WTC11 (cell line): ENCODE data around the gene SLC24A3. TPM values are rescaled to one million over a fixed set of nuclear protein-coding genes. Genes with fewer than 3 reads are reported as not detected.

Experiments
- ATAC-seq: fragments of 200-7000 bp; cut with Tn5 transposase; 2 replicates; pipeline ENCODE4 v1.10.0; 2021; ENCODE audit warnings: mild to moderate bottlenecking, moderate library complexity
- CTCF ChIA-PET: fragments of 300-600 bp; sonication (Branson Sonifier 250); formaldehyde crosslinking; loops from one replicate; lab custom pipeline; 2021; ENCODE audit warnings: antibody characterized with exemption; lab: Charles Lee
- POLR2A ChIA-PET: fragments of 350-600 bp; sonication (Branson Sonifier 250); formaldehyde crosslinking; loops from one replicate; lab custom pipeline; 2021; ENCODE audit warnings: antibody characterized with exemption; lab: Charles Lee
- DNase-seq: peaks from one replicate; pipeline ENCODE4 v3.0.0; 2021; ENCODE audit warnings: low spot score
- H3K27ac Mint-ChIP-seq: 2 replicates; pipeline ENCODE4 v1.8.0; 2021; ENCODE audit warnings: mixed read lengths
- H3K27me3 Mint-ChIP-seq: 2 replicates; pipeline ENCODE4 v1.8.0; 2021; ENCODE audit warnings: low read depth, mild to moderate bottlenecking, moderate library complexity, mixed read lengths
- H3K36me3 Mint-ChIP-seq: 2 replicates; pipeline ENCODE4 v1.8.0; 2021; ENCODE audit warnings: mixed read lengths
- H3K4me1 Mint-ChIP-seq: 2 replicates; pipeline ENCODE4 v1.8.0; 2022; ENCODE audit warnings: mixed read lengths
- H3K4me3 Mint-ChIP-seq: 2 replicates; pipeline ENCODE4 v1.8.0; 2021; ENCODE audit warnings: mild to moderate bottlenecking, moderate library complexity, mixed read lengths
- H3K9me3 Mint-ChIP-seq: 2 replicates; pipeline ENCODE4 v1.8.0; 2021; ENCODE audit warnings: mixed read lengths
- ATF6 ChIP-seq: sonication (generic); formaldehyde crosslinking; IDR thresholded peaks from 2 replicates; pipeline ENCODE4 v1.8.1; 2023; ENCODE audit warnings: mild to moderate bottlenecking, missing genetic modification reagents
- CREM ChIP-seq: sonication (generic); formaldehyde crosslinking; IDR thresholded peaks from 2 replicates; pipeline ENCODE4 v1.8.1; 2022; ENCODE audit warnings: mild to moderate bottlenecking, missing genetic modification reagents, moderate library complexity
- CTCF ChIP-seq: fragments of 200-600 bp; IDR thresholded peaks from 2 replicates; pipeline ENCODE4 v1.8.0; 2022; ENCODE audit warnings: antibody characterized with exemption
- E2F1 ChIP-seq: sonication (generic); formaldehyde crosslinking; IDR thresholded peaks from 2 replicates; pipeline ENCODE4 v1.8.0; 2022; ENCODE audit warnings: mild to moderate bottlenecking, missing genetic modification reagents
- E2F4 ChIP-seq: sonication (generic); formaldehyde crosslinking; IDR thresholded peaks from 2 replicates; pipeline ENCODE4 v1.8.1; 2022; ENCODE audit warnings: low read depth, mild to moderate bottlenecking, moderate library complexity, missing genetic modification reagents, borderline replicate concordance
- E2F5 ChIP-seq: sonication (generic); formaldehyde crosslinking; IDR thresholded peaks from 2 replicates; pipeline ENCODE4 v1.8.1; 2022; ENCODE audit warnings: mild to moderate bottlenecking, moderate library complexity, missing genetic modification reagents
- FOXP1 ChIP-seq: sonication (generic); formaldehyde crosslinking; IDR thresholded peaks from 2 replicates; pipeline ENCODE4 v1.8.0; 2022; ENCODE audit warnings: missing genetic modification reagents, mild to moderate bottlenecking, moderate library complexity, borderline replicate concordance
- GRHL2 ChIP-seq: fragments of 250-450 bp; sonication (Bioruptor Pico); IDR thresholded peaks from 2 replicates; pipeline ENCODE4 v1.8.0; 2022; ENCODE audit warnings: mild to moderate bottlenecking, moderate library complexity; ENCODE audit not compliant: insufficient replicate concordance, severe bottlenecking
- JUN ChIP-seq: sonication (generic); formaldehyde crosslinking; IDR thresholded peaks from 2 replicates; pipeline ENCODE4 v1.8.0; 2023; ENCODE audit warnings: mild to moderate bottlenecking, missing genetic modification reagents
- OVOL2 ChIP-seq: fragments of 250-450 bp; sonication (Bioruptor Pico); IDR thresholded peaks from 2 replicates; pipeline ENCODE4 v1.9.0; 2021; ENCODE audit warnings: mild to moderate bottlenecking, borderline replicate concordance
- PREB ChIP-seq: sonication (generic); formaldehyde crosslinking; IDR thresholded peaks from 2 replicates; pipeline ENCODE4 v1.8.1; 2022; ENCODE audit warnings: mild to moderate bottlenecking, missing genetic modification reagents, moderate library complexity, borderline replicate concordance
- SMAD3 ChIP-seq: sonication (generic); formaldehyde crosslinking; IDR thresholded peaks from 2 replicates; pipeline ENCODE4 v1.8.0; 2022; ENCODE audit warnings: missing genetic modification reagents, mild to moderate bottlenecking, borderline replicate concordance
- USF2 ChIP-seq: sonication (generic); formaldehyde crosslinking; IDR thresholded peaks from 2 replicates; pipeline ENCODE4 v1.8.1; 2023; ENCODE audit warnings: mild to moderate bottlenecking, missing genetic modification reagents, moderate library complexity
- ZNF219 ChIP-seq: sonication (generic); formaldehyde crosslinking; IDR thresholded peaks from 2 replicates; pipeline ENCODE4 v1.8.0; 2023; ENCODE audit warnings: missing genetic modification reagents, mild to moderate bottlenecking, borderline replicate concordance
- ZNF263 ChIP-seq: sonication (generic); formaldehyde crosslinking; IDR thresholded peaks from 2 replicates; pipeline ENCODE4 v1.8.1; 2022; ENCODE audit warnings: low read depth, mild to moderate bottlenecking, moderate library complexity, missing genetic modification reagents
- ZNF512 ChIP-seq: sonication (generic); formaldehyde crosslinking; IDR thresholded peaks from 2 replicates; pipeline ENCODE4 v1.8.1; 2022; ENCODE audit warnings: missing genetic modification reagents, borderline replicate concordance
- total RNA-seq: library from RNA; stranded (reverse); gene quantifications from 3 replicates; pipeline ENCODE4 v1.2.3, GENCODE V29; 2021

SLC24A3 gene
- total RNA-seq, 1 experiment from 2014 or later: 5.7 TPM

- no peaks in the 10 kb centered on the region for H3K27me3 Mint-ChIP-seq
- DNase-seq (no peak), ATAC-seq (no peak)
- H3K9me3 Mint-ChIP-seq: peaks cover 14% of the 10 kb centered on the region
- no peaks in the 10 kb centered on the region for H3K4me1 Mint-ChIP-seq
- no peak overlapping the region for H3K4me3 Mint-ChIP-seq
- no peak overlapping the region for H3K27ac Mint-ChIP-seq
- ChIA-PET POLR2A (no interaction called here), CTCF (no interaction called here)
- no peaks in the 10 kb centered on the region for H3K36me3 Mint-ChIP-seq
- no peak for TF ChIP-seq CREM (CRISPR knock-in tag)
- no peak for TF ChIP-seq E2F4
- TF ChIP-seq ZNF219 (CRISPR knock-in tag): no peak
- no peak for TF ChIP-seq GRHL2 (CRISPR knock-in tag)
- TF ChIP-seq SMAD3 (CRISPR knock-in tag): no peak
- no peak for TF ChIP-seq JUN (CRISPR knock-in tag)
- no peak for TF ChIP-seq FOXP1 (CRISPR knock-in tag)
- no peak for TF ChIP-seq ZNF512 (CRISPR knock-in tag)
- TF ChIP-seq E2F1 (CRISPR knock-in tag): no peak
- TF ChIP-seq ATF6 (CRISPR knock-in tag): no peak
- no peak for TF ChIP-seq PREB (CRISPR knock-in tag)
- no peak for TF ChIP-seq USF2
- no peak for TF ChIP-seq CTCF
- no peak for TF ChIP-seq OVOL2 (CRISPR knock-in tag)
- no peak for TF ChIP-seq E2F5 (CRISPR knock-in tag)
- no peak for TF ChIP-seq ZNF263 (CRISPR knock-in tag)
Observed at GRCh38 chr20:19520261-19520660, 307.8 kb downstream of the SLC24A3 start.
